Osteocyte (in vitro differentiated cells): ENCODE results near the gene LBHD1. TPM values are rescaled to one million over a fixed set of nuclear protein-coding genes. Genes with fewer than 3 reads are reported as not detected.
A peak's percentile ranks its signal among the peaks of the same experiment; 100 is the strongest.

ENCODE experiments used
- DNase-seq: peaks from one replicate; pipeline ENCODE4 v3.0.0; 2021; ENCODE audit warnings: mixed read lengths; ENCODE audit not compliant: unreplicated experiment; ENCODE audit errors: extremely low spot score
- H3K27ac Mint-ChIP-seq: one replicate; pipeline ENCODE4 v1.8.0; 2021; ENCODE audit warnings: mild to moderate bottlenecking, mixed read lengths; ENCODE audit not compliant: unreplicated experiment
- H3K27me3 Mint-ChIP-seq: one replicate; pipeline ENCODE4 v1.8.0; 2021; ENCODE audit warnings: mixed read lengths; ENCODE audit not compliant: unreplicated experiment
- H3K36me3 Mint-ChIP-seq: one replicate; pipeline ENCODE4 v1.8.0; 2021; ENCODE audit warnings: mixed read lengths; ENCODE audit not compliant: unreplicated experiment
- H3K4me1 Mint-ChIP-seq: one replicate; pipeline ENCODE4 v1.8.0; 2021; ENCODE audit warnings: mixed read lengths; ENCODE audit not compliant: unreplicated experiment
- H3K4me3 Mint-ChIP-seq: one replicate; pipeline ENCODE4 v1.8.0; 2021; ENCODE audit warnings: mild to moderate bottlenecking, moderate library complexity, mixed read lengths; ENCODE audit not compliant: unreplicated experiment
- H3K9me3 Mint-ChIP-seq: one replicate; pipeline ENCODE4 v1.8.0; 2021; ENCODE audit warnings: mixed read lengths; ENCODE audit not compliant: unreplicated experiment
- total RNA-seq: library from RNA; stranded (reverse); gene quantifications from 2 replicates; pipeline ENCODE4 v1.2.1, GENCODE V29; 2021
- TF ChIP-seq, protein P1 (sequence below): fragments of 200-600 bp; sonication (generic); IDR thresholded peaks from 2 replicates; pipeline ENCODE4 v1.5.0; 2021; ENCODE audit warnings: antibody characterized with exemption, mild to moderate bottlenecking, moderate library complexity

LBHD1 gene
- total RNA-seq, 1 donor from 2014 or later: 7.3 TPM

DNA sequence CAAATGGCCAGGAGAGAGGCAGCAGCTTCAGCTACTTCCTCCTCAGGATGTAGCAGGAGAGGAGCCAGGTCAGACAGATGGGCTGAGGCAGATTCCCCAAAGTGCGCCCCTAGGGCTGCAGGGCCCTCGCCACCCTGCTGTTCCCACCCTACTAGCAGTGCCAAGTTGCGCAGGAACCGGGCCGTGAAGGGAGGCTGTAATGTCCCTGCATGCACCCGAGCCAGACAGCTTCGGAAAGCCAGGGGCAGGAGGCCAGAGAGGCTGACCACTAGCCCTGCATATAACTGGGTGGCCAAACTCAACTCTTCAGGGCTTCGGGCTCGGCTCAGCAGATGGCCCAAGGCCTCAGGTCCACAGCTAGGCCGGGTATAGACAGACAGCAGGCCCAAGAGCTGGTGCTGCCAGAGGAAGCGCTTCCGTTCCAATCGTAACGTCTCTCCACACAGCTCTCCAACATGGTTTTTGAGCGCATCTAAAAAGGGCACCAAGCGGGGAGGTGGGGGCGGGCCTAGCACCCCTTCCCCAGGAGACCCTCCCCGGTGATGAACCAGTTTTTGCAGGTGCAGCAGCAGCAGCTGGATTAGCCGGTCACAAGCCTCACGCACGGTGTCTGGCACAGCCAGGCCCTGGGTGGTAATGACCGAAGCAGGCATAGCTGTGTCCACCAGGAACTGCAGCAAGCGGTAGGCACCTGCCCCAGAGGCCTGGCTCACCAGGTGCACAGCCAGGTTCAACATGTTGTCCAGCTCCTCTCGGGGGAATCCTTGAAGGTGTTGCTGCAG is 23.7 kb downstream of the LBHD1 start:
- Mint-ChIP-seq H3K9me3 (no peaks in the 10 kb centered on the region), H3K36me3 (peaks cover 7% of the 10 kb centered on the region), H3K27me3 (no peaks in the 10 kb centered on the region), H3K4me3 (no peak overlapping the region), H3K4me1 (peaks cover 27% of the 10 kb centered on the region), H3K27ac (no peak overlapping the region)
- DNase-seq: no peak
- TF ChIP-seq, protein P1, sequence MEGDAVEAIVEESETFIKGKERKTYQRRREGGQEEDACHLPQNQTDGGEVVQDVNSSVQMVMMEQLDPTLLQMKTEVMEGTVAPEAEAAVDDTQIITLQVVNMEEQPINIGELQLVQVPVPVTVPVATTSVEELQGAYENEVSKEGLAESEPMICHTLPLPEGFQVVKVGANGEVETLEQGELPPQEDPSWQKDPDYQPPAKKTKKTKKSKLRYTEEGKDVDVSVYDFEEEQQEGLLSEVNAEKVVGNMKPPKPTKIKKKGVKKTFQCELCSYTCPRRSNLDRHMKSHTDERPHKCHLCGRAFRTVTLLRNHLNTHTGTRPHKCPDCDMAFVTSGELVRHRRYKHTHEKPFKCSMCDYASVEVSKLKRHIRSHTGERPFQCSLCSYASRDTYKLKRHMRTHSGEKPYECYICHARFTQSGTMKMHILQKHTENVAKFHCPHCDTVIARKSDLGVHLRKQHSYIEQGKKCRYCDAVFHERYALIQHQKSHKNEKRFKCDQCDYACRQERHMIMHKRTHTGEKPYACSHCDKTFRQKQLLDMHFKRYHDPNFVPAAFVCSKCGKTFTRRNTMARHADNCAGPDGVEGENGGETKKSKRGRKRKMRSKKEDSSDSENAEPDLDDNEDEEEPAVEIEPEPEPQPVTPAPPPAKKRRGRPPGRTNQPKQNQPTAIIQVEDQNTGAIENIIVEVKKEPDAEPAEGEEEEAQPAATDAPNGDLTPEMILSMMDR: no peak

DNA sequence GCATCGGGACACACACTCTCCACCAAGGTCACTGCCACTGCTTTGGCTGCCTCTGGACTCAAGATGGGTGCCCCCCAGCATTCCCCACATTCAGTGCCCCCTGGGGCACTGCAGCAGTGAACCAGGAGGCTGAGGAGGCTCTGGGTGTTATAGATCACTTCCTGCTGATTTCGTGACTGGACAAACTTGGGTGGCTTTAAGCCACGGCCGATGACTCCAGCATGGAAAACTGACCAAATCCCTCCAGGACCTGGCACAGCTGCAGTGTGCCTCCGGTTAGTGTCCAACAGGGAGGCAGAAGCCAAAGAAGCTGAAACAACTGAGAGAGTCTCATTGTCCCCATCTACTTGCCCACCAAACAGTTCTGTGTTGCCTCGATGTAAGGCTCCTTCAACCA is 24.5 kb downstream of the LBHD1 start:
- Mint-ChIP-seq H3K4me1 (peaks cover 25% of the 10 kb centered on the region), H3K27me3 (no peaks in the 10 kb centered on the region), H3K36me3 (peaks cover 7% of the 10 kb centered on the region), H3K4me3 (no peak overlapping the region), H3K9me3 (no peaks in the 10 kb centered on the region), H3K27ac (peak overlapping the region; percentile 57)
- DNase-seq: no peak
- TF ChIP-seq, protein P1: no peak

DNA sequence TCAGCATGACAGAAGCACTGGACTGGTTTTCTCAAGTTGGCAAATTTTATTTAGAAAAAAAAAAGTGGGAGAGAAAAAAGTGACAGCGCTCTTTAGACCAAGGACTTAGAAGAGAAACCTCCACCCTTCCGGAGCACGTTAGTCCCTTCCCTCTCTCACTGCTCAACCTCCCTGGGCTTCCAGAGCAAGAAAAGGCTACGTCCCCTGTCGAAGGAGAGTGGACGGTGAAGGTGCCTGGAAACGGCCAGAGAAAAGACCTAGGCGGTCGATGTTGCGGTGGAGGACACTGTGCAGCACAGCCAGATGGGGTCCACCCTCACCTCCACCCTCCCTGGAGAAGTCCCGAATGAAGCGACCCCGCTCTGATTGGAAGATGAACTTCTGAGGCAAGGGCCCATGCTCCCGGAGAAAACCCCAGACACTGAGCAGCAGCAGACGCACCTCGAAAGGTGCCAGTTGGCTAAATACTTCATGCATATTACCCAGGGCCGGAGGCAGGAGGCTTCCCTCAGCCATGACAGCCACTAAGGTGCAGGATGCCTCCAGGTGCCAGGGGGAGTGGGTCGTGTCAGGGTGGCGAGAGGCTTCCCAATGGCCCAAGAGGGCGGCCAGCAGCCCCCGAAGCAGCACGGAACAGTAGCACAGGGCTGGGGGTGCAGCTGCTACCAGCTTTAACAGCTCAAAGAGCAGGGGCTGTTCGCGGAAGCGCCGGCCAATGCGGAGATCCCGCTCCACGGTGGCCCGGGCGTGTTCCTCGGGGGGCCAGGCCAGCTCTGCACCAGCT is 25.1 kb downstream of the LBHD1 start:
- TF ChIP-seq, protein P1: no peak
- Mint-ChIP-seq H3K4me1 (peaks cover 20% of the 10 kb centered on the region), H3K9me3 (no peaks in the 10 kb centered on the region), H3K27me3 (no peaks in the 10 kb centered on the region), H3K4me3 (peak overlapping the region; percentile 97), H3K27ac (peak overlapping the region; percentile 93), H3K36me3 (peaks cover 7% of the 10 kb centered on the region)
- DNase-seq: no peak

DNA sequence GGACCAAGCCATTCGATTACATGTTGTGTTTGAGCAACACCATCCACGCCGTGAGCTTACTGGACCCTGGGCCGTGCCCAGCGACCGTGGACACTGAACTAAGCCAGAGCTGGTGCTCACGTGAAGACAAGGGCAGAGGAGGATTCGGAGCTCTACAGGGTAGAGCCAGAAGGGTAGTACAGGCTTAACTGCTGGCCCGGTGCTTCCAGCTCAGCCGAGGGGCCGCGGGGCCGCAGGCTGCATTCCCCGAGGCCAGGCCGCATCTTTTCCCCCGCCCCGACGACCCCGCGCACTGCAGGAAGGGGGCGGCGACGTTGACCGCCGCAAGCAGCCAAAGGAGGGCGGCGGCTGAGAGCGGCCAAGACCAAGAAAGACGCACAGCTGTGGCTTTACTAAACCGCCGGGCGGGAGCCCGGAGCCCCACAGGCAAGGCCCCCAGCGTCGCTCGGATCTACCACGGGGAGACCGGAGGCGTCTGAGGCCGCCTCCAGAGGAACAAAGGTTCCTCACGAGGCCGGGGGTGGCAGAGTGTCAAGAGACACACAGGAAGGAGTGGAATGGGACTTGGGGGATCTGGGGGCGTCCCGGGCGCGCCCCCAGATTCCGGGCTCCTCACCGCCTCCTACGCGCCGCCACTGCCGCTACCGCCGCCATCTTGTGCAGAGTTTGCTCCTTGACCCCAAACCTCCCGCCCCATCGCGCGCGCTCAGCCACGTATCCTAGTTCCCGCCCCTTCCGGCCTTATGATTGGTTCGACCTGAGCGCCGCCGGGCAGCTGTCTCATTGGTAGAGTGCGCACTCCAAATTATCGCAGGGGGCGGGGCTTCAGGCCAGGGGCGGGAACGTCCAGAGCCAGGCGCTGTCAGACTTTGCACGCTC is 25.9 kb downstream of the LBHD1 start, which contains the start of gene GANAB:
GANAB (minus strand) TSS at position 668 of the 879 bp plus-strand sequence; CDS start at position 654, 14 bp downstream.
- H3K4me3 Mint-ChIP-seq: peak within 1 kb of the TSS; percentile 97
- no peaks in the 10 kb centered on the region for H3K27me3 Mint-ChIP-seq
- peak within 1 kb of the TSS; percentile 93 for H3K27ac Mint-ChIP-seq
- no peaks in the 10 kb centered on the region for H3K9me3 Mint-ChIP-seq
- TF ChIP-seq, protein P1: no peak
- peaks cover 7% of the 10 kb centered on the region for H3K36me3 Mint-ChIP-seq
- DNase-seq: peak; percentile 99
- peaks cover 20% of the 10 kb centered on the region for H3K4me1 Mint-ChIP-seq
